Gastroesophageal sphincter (tissue), 4 donors: ENCODE measurements around the gene CNFN. TPM values are rescaled to one million over a fixed set of nuclear protein-coding genes. Genes with fewer than 3 reads are reported as not detected.

ENCODE experiments used
- ATAC-seq: fragments of 150-250 bp; one replicate; pipeline ENCODE4 v1.9.1; 2016; ENCODE audit warnings: mild to moderate bottlenecking, moderate library complexity
- H3K27ac ChIP-seq, 4 donors: fragments of 200-600 bp; sonication (generic) in 3 of 4; 1 replicate in 3 of 4; 2 replicates in 1 of 4; pipeline ENCODE4 v1.5.1; 2016 to 2019
- H3K27me3 ChIP-seq: fragments of 200-600 bp; sonication (generic); one replicate; pipeline ENCODE4 v1.5.1; 2019
- H3K36me3 ChIP-seq, 2 donors: fragments of 200-600 bp; sonication (generic); one replicate each; pipeline ENCODE4 v1.5.1; 2019; ENCODE audit warnings: control low read depth in 1 of 2
- H3K4me1 ChIP-seq, 3 donors: fragments of 200-600 bp; sonication (generic); 1 replicate in 2 of 3; 2 replicates in 1 of 3; pipeline ENCODE4 v1.5.1; 2016 to 2019; ENCODE audit warnings: control low read depth in 2 of 3
- H3K4me3 ChIP-seq, 2 donors: fragments of 200-600 bp; sonication (generic); one replicate each; pipeline ENCODE4 v1.5.1; 2019; ENCODE audit warnings: mild to moderate bottlenecking in 1 of 2, moderate library complexity in 1 of 2
- H3K9me3 ChIP-seq, 3 donors: fragments of 200-600 bp; sonication (generic); one replicate each; pipeline ENCODE4 v1.5.1; 2017 to 2019; ENCODE audit warnings: control low read depth in 2 of 3
- CTCF ChIP-seq, 4 experiments: fragments of 200-600 bp in 2 of 4; fragments of 450-650 bp in 2 of 4; sonication (generic) in 1 of 4; IDR thresholded peaks; one replicate each; pipeline ENCODE4 v1.5.1; 2017 to 2019; ENCODE audit warnings: antibody characterized with exemption in 4 of 4, mild to moderate bottlenecking in 2 of 4, moderate library complexity in 2 of 4
- EP300 ChIP-seq: sonication (generic); formaldehyde crosslinking; IDR thresholded peaks from one replicate; pipeline ENCODE4 v1.6.1; 2017; ENCODE audit warnings: antibody characterized with exemption, mild to moderate bottlenecking
- POLR2A ChIP-seq, 2 donors: fragments of 450-650 bp; IDR thresholded peaks; one replicate each; pipeline ENCODE4 v1.6.1; 2017; ENCODE audit warnings: antibody characterized with exemption in 2 of 2, mild to moderate bottlenecking in 2 of 2, moderate library complexity in 1 of 2
- POLR2AphosphoS5 ChIP-seq: sonication (generic); formaldehyde crosslinking; IDR thresholded peaks from one replicate; pipeline ENCODE4 v1.6.1; 2017; ENCODE audit warnings: antibody characterized with exemption
- WGBS, 2 donors: methylation state at CpG; one replicate each; pipeline ENCODE4 v1.1.5; 2018; ENCODE audit warnings: low coverage in 1 of 2; 5-methylcytosine and 5-hydroxymethylcytosine counted together
- total RNA-seq, 4 donors: library from RNA; depleted of rRNA; stranded (reverse); fragments of >200 nt; gene quantifications; one replicate each; pipeline ENCODE4 v1.1.0, GENCODE V29; 2016

Gene CNFN
- total RNA-seq, 4 donors from 2014 or later = 1.7 to 17.5 TPM; not detected in 2

- no peak overlapping the region for H3K27ac ChIP-seq
- ATAC-seq = no peak
- no peak for TF ChIP-seq POLR2A (IDR thresholded peaks at IDR 0.05)
- no peak for TF ChIP-seq EP300
- TF ChIP-seq CTCF (IDR thresholded peaks at IDR 0.05) = no peak
- no peak for TF ChIP-seq POLR2AphosphoS5
- H3K27me3 ChIP-seq = no peaks in the 10 kb centered on the region
- no peaks in the 10 kb centered on the region for H3K4me1 ChIP-seq
- no peak overlapping the region for H3K4me3 ChIP-seq
- WGBS, 2 donors = 89 to 92% methylated on average over 9 to 20 of the region's 54 CpGs
- H3K9me3 ChIP-seq = no peaks in the 10 kb centered on the region
- peaks cover 0 to 60% of the 10 kb centered on the region in 2 donors for H3K36me3 ChIP-seq
Observed at GRCh38 chr19:42375415-42376176, 14.5 kb downstream of the CNFN start.

GRCh38 chr19:42374826-42375376 lies 15.2 kb downstream of the CNFN start:
- ATAC-seq = no peak
- H3K4me3 ChIP-seq = no peak overlapping the region
- TF ChIP-seq POLR2A (IDR thresholded peaks at IDR 0.05) = no peak
- TF ChIP-seq POLR2AphosphoS5 = no peak
- TF ChIP-seq EP300 = no peak
- no peak for TF ChIP-seq CTCF (IDR thresholded peaks at IDR 0.05)
- H3K9me3 ChIP-seq = no peaks in the 10 kb centered on the region
- no peaks in the 10 kb centered on the region for H3K4me1 ChIP-seq
- 86% methylated on average over 4 to 7 of the region's 11 CpGs for WGBS, 2 donors
- H3K36me3 ChIP-seq = peaks cover 0 to 62% of the 10 kb centered on the region in 2 donors
- no peak overlapping the region for H3K27ac ChIP-seq
- no peaks in the 10 kb centered on the region for H3K27me3 ChIP-seq

- Histone ChIP-seq H3K4me3 (no peak overlapping the region), H3K27ac (no peak overlapping the region), H3K4me1 (peaks cover 0 to 15% (median 6%) of the 10 kb centered on the region in 3 donors), H3K27me3 (no peaks in the 10 kb centered on the region), H3K36me3 (peaks cover 0 to 71% of the 10 kb centered on the region in 2 donors), H3K9me3 (no peaks in the 10 kb centered on the region)
- TF ChIP-seq EP300 (no peak), CTCF (IDR thresholded peaks at IDR 0.05) (no peak), POLR2AphosphoS5 (no peak)
- 55 to 93% methylated on average over 1 to 3 of the region's 12 CpGs for WGBS, 2 donors
- ATAC-seq = no peak
Observed at GRCh38 chr19:42370626-42371175, 19.4 kb downstream of the CNFN start.

GRCh38 chr19:42370068-42370520 lies 20.0 kb downstream of the CNFN start:
- no peak for TF ChIP-seq POLR2A (IDR thresholded peaks at IDR 0.05)
- no peak for TF ChIP-seq CTCF (IDR thresholded peaks at IDR 0.05)
- TF ChIP-seq POLR2AphosphoS5 = no peak
- TF ChIP-seq EP300 = no peak
- Histone ChIP-seq H3K27ac (no peak overlapping the region), H3K4me1 (peaks cover 0 to 20% (median 6%) of the 10 kb centered on the region in 3 donors), H3K36me3 (peaks cover 0 to 65% of the 10 kb centered on the region in 2 donors), H3K4me3 (no peak overlapping the region), H3K27me3 (no peaks in the 10 kb centered on the region), H3K9me3 (no peaks in the 10 kb centered on the region)
- no peak for ATAC-seq
- WGBS, 2 donors = no CpG with 5 or more reads among the region's 9 CpGs
